ENCODE data around the gene NECAB2.
A peak's percentile ranks its signal among the peaks of the same experiment; 100 is the strongest.

Gene NECAB2

DNA sequence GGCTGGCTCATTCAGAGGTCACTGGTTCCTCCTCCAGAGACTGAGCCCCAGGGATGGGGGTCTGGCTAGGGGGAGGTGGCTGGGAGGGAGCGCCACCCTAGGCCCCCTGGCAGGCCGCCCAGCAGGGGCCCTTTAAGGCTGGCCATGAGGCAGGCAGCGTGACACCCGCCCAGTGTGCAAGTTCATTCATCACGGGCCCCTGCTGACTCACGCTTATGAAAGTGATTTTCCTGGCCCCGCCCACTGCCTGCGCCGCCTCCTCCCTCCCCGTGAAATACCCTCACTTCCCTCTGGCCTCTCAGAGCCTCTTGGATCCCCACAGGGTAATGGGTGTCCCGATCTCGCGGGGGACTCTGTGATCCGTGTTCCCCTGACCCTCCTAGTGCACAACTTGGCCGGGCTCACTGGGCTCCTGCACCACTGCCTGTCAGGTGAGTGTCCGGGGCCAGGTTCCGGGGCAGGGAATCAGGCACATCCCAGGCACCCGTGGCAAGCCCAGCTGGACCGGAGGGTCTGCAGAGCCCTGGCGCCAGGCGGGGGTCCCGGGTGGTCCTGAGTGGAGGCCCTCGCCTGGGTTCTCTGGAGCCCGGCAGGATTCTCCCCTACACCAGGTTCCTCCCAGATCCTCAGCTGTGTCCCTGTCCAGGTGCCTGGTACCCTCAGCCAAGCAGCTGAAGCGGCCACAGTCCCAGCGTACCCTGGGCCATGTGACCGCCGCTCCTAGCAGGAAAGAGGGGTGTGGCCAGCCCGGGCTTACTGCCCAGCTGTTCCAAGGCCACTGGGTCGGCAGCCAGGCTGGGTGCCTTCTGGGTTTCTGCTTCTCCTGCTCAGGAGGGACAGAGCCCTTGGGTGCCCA is 14.9 kb upstream of the NECAB2 start, which contains the start of gene OSGIN1:
OSGIN1 (plus strand) TSS at position 301 of the 856 bp plus-strand sequence. CDS start 4,432 bp downstream, outside the sequence.
- peak; percentile 83 for DNase-seq

DNA sequence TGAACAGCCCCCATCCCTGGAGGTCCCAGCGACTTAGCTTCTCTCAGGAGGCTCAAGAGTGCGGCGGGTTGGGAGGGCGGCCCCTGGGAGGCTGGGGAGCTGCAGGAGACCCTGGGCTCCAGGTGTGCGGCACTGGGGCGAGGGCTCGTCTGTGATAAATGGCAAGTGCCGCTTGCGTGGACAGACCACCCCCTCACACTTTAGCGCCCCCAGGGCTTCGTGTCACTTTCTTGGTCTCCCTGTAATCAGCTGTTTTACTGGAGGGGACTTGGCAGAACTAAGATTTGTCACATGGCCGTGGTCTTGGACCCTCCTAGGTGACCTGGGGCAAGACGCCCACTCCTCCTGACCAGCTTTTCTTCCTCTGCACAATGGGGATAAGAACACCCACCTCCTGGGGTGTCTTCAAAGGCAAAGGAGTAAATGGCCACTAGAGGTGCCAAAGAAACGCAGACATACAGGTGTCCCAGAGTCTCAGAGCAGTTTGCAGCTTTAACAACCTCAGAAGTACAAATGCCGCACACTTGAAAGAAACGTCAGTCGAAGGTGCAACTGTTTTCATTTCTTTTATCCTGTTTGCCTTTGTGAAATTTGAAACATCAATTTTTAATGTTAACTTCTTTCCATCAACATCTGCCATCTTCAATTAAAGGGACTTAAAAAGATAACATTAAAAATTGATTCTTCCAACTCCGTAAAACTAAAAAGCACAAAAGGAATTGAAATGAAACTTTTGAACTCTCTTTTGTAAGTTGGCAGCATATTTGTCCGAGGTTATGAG is 14.1 kb upstream of the NECAB2 start:
- DNase-seq, result peak; percentile 57

DNA sequence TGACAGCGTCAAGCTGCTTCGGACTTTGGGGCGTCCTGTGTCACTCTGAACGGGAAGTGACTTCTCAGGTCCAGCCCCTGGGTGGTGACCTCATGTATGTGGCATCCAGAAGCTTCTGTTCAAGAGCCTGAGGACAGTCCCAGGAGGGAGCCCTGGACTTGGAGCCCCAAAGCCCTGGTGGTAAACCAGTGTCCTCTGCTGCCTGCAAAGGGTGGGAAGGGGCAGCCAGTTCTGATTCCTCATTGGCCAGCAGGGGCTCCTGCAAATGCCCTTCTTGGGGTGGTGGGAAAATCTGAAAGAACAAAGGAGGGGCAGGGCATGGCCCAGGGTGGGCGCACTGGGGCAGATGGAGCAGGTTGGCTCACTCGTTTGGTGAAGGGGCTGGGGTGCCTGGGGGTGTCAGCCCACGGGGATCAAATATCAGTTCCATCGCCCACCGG is 13.4 kb upstream of the NECAB2 start:
- no peak for DNase-seq

DNA sequence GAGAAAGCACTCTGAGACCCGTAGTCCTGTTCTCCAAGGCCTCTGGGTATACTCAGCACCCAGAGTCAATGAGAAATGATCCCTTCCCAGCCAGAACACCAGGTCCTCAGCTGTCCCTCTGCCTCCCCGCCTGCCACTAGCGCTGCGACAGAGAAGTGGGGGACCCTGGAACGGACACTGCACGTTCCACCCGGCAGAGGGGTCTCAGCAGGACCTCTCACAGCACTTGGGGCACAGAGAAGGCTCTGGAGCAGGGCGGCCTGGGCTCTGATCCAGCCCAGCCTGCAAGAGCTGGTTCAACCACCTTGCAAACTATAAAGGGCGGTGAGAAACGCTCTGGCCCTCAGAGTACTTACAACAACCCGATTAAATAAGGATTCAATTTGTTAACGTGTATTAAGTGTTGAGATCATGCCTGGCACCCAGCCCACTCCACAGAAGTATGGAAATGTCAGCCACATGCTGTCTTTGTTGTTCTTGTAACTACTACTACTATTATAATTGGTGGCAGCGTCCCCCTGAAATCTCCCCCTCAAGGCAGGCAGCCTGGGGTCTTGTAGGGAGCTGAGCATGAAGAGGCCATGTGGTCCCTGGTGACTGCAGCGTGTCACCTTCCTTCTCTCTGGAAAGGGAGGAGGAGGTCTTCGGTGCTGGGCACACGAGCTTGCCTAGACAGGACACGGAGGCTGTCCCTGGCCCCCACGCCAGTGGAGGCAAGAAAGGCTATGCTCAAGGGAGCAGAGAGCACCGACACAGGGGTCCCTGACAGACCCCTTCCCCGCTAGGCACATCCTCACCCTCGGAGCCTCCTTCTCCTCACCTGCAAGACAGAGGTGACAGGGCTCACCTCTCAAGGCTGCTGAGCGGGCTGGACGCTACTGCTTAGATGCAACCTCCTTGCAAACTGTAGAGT is 12.6 kb upstream of the NECAB2 start:
- no peak for DNase-seq

DNA sequence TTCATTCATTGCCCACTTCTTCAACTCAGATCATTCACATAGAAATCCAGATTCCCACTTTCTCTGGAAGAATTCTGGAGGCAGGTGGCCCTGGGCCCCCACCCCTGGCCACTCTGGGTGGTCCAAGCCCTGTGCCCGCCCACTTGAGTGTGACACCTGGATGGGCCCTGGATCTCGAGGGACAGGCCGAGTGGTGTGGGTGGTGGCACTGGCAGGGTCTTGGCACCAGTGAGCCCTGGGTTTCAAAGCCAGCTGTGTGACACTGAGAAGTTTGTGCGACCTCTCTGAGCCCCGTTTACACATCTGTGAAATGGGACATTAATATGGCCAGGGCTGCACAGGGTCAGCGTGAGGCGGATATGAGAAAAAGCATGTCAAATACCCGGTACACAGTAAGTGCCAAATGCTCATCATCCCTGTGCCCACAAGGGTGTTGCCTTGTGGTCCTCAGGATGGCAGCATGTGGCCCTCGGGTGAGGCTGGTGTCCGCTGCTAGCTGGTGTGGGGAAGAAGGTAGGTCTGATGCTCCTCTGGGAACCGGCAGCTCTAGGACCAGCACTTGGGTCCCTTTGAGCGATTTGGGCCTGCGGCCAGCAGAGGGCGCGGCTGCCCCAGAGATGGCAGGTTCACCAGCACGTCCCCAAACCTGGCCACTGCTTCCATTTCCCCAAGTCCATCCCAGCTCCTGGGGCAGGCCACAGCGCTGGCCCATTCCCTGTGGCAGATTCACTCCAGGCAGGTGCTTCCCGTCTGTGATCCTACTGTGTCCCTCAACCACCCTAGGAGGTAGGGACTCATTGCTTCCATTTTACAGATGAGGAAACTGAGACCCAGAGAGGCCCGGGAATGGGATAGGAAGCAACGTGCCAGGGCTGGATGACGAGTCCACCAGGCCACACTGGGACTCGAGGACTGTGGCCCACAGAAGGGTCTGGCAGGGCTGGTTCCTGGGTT is 11.4 kb upstream of the NECAB2 start:
- DNase-seq, result peak; percentile 48

DNA sequence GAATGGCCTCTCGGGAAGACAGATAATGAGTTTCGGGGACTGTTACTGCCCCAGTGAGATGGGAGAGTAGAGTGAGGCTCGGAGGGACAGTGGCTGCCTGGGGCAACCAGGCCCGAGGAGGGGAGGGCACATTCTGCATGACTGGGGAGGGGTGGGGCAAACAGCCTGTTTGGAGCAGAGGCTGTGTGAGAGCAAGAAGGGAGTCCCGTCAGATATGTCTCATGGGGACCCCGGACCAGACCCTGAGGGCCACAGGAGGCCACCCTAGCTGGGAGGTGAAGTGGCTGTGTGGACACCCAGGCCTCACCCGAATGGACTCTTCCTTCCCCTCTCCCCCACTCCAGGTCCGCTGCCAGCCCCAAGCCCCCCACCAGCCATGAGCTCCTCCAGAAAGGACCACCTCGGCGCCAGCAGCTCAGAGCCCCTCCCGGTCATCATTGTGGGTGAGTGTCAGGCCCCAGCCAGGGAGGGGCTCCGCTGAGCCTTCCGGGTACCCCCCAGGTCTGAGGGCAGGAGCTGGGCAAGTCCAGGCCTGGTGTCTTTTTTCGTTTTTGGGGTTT is 10.7 kb upstream of the NECAB2 start:
- DNase-seq, result no peak

DNA sequence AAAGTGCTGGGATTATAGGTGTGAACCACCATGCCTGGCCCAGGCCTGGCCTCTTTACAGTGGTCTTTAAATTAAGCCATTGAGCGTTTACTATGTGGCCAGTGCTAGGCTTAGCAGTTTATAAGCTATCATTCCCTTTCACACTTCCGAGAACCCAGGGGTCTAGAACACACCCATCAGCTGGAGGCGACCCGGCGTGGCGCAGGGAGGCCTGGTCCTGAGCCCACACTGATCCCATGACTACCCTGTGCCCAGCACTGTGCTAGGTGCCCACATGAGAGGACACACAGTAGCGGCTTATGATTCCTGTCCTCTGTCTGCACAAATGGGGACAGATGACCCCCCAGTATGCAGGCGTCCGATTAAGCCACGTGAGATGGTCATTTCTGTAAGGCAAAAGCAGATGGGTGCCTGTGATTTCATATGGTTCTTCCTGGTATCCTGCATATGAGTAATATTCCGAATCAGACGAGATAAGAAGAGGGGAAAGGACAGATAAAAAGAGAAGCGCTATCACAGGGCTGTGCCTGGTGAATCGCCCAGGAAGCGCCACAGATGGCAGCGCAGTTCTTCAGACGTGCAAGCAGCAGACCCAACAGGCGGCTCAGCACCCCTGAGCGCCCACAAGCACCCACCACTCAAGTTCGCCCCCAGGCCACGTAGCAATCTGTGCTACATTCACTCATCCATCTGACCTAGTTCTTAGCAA is 9.8 kb upstream of the NECAB2 start:
- DNase-seq, result no peak

DNA sequence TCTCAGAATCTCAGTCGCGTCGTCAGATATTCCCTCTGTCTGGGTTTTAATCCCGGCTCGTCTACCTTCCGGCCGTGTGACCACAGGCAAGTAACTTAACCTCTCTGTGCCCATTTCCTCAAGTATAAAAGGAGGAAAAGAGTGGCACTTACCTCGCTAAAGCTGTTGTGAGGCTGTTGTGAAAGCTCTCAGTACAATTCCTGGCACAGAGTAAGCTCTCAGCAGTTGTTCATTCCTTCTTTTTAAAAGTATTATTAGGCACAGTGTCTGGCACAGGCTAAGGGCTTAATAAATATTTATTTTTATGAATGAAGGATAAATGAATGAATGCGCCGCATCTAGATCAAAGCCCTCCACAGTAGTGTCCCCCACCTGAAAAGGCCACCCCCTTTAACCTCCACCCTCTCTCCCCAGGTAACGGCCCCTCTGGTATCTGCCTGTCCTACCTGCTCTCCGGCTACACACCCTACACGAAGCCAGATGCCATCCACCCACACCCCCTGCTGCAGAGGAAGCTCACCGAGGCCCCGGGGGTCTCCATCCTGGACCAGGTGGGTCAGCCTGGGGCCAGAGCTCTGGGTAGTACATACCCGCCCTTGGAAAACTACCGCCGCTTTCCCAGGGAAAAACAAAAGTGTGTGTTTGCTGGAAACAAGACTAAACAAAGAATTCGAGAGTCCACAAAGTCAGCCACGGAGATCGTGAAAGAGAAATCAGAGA is 9.0 kb upstream of the NECAB2 start:
- no peak for DNase-seq

DNA sequence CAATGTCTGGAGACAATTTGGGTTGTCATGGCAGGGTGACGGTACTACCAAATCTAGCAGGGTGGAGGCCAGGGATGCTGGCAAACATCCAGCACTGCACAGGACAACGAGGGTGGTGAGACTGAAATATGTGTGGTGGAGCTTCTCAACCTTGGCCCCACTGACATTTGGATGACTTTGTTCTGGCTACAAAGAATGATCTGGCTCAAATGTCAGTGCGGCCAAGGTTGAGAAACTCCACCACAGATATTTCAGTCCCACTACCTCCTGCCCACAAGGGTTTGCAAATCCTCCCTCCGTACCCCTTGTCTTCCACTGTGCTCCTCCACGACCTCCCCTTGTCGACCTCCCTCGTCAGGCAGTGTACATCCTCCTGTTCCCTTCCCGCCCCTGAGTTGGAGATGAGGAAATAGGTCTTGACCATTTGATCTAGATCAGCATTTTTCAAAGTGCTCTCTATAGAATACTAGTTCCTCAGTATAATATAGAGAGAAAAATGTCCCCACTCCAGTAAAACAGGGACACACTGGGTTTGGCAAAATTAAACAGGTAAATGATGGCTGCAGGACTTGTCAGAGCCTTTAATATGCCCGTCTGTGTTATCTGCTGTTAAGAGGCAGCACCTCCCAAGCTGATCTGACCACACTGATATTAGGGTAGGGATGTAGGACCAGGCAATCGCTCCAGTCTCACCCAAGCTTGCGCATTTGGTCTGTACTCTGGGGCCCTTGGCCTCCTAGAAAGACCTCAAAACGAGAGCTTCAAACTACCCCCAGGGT is 8.2 kb upstream of the NECAB2 start:
- no peak for DNase-seq

DNA sequence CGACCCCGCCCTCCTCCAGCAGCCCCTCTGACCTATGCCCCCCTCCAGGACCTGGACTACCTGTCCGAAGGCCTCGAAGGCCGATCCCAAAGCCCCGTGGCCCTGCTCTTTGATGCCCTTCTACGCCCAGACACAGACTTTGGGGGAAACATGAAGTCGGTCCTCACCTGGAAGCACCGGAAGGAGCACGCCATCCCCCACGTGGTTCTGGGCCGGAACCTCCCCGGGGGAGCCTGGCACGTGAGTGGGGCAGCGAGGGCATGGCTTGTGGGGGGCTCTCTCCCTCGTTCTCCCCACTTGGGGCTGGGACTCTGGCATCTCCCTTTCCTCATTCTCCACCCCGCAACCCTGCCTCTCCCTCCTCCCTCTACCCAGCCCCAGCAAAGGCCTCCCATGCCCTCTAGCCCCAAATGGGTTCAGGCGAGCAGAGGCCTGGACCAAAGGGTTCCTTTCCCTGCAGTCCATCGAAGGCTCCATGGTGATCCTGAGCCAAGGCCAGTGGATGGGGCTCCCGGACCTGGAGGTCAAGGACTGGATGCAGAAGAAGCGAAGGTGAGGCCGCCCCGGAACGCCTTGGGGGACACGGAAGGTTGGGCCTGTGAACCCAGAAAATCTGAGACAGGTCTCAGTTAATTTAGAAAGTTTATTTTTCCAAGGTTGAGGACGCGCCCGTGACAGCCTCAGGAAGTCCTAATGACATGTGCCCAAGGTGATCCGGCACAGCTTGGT is 7.4 kb upstream of the NECAB2 start:
- DNase-seq, result no peak

DNA sequence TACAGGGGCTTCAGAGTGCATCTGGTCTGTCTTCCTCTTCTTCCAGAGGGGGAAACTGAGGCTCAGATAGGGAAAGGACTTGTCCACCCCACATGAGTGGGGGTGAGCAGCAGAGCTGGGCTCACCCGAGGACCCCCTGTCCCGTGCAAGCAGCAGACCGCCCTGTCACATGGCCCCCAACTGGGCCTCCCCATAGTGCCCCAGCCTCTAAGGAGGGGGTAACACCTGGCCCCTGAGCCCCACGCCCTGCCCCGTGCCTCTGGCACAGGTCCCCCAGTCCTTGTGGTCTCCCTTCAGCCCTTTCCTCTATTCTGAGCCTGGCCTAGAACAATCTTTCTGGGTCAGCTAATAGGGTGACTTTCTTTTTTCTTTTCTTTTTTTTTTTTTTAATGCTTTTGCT is 6.5 kb upstream of the NECAB2 start:
- no peak for DNase-seq

DNA sequence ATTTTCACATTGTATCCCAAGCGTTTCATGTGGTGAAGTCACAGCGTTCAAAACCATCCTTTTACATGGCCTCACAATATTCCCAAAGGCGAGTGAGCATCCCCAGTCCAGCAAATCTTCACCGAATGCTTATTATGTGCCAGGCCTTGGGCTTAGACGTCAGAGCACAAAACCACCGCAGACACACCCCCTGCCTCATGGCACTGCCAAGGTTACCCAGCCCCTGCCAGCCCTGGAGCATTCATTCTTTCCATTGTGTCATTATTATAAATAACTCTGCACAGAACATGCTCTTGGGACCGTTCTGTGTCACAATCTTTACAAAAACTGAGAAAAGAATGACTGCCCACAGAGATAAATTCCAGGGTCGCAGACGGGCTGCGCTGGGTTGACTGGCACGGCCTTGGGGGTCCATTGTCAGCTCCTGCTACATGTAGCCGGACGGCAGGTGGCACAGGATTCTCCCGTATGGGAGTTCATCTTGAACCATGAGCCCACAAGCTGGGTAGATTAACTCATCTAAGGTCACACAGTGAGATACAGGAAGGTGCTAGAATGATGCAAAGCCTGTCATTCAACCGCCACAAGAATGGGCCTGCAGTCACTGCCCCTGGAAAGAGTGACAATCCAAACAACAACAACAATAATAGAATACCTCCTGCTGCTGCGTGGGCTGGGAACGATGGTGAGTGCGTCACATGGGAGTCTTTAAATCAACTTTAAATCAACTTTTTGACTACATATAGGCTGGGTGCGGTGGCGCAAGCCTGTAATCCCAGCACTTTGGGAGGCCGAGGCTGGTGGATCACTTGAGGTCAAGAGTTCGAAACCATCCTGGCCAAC is 4.5 kb upstream of the NECAB2 start:
- DNase-seq, result no peak

DNA sequence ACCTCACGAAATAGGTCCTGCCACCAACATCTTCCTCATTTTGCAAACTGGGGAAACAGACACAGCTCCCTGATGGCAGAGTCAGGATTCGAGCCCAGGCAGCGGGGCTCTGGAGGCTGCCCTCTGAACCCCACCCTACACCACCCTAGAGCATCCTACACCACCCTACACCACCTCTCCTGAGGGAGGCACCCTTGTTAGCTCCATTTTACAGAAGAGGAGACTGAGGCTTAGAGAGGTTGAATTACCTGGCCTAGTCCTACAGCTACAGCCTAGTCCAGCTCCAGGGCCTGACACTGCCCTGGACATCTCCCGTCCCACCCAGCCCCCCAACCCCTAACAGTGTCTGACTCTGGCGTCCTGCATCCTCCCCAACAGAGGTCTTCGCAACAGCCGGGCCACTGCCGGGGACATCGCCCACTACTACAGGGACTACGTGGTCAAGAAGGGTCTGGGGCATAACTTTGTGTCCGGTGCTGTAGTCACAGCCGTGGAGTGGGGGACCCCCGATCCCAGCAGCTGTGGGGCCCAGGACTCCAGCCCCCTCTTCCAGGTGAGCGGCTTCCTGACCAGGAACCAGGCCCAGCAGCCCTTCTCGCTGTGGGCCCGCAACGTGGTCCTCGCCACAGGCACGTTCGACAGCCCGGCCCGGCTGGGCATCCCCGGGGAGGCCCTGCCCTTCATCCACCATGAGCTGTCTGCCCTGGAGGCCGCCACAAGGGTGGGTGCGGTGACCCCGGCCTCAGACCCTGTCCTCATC is 3.2 kb upstream of the NECAB2 start:
- DNase-seq, result no peak

DNA sequence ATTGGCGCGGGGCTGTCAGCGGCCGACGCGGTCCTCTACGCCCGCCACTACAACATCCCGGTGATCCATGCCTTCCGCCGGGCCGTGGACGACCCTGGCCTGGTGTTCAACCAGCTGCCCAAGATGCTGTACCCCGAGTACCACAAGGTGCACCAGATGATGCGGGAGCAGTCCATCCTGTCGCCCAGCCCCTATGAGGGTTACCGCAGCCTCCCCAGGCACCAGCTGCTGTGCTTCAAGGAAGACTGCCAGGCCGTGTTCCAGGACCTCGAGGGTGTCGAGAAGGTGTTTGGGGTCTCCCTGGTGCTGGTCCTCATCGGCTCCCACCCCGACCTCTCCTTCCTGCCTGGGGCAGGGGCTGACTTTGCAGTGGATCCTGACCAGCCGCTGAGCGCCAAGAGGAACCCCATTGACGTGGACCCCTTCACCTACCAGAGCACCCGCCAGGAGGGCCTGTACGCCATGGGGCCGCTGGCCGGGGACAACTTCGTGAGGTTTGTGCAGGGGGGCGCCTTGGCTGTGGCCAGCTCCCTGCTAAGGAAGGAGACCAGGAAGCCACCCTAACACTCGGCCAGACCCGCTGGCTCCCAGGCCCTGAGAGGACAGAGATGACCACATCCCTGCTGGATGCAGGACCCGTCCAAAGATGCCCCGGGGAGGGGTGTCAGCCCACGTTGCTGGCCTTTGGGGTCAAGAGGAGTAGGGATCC is 2.4 kb upstream of the NECAB2 start:
- DNase-seq, result no peak

DNA sequence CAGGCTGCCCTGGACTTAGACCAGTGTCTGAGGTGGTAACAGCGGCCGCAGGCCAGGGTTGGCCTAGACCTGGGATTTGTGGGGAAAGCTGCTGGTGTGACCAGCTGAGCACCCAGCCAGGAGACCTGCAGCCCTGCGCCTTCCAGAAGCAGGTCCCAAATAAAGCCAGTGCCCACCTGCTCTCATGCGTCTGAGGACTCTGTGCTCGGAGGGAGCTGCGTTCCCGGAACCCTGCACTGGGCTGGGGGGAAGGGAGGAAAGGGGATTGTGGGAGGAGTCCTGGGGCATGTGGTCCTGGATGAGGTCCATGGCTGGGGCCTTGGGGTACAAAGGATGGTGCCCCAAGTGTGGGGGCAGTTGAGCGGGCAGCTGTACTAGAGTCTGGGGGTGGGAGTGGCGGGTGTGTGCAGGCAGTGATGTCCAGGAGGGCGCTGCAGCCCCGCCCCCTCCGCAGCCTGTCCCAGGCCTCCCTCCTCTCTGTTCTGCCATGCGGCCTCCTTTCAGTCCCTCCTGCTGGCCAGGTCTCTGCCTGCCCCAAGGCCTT is 1.8 kb upstream of the NECAB2 start:
- DNase-seq, result no peak

DNA sequence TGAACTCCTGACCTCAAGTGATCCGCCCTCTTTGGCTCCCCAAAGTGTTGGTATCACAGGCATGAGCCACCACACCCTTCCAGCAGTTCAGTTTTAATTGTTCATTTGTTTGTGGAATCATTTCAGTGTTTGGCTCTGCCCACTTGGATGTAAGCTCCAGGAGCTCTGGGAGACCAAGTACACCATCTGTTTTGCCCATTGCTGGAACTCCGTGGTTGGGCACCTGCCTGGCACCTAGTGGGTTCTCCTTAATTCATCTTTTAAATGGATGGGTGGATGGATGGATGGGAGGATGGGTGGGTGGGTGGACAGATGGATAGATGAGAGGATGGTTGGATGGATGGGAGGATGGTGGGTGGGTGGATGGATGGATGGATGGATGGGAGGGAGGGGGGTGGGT is 953 bp upstream of the NECAB2 start:
- no peak for DNase-seq
